ENCODE data around the gene MSANTD3.
"Not testable (repeated sequence)": the region's sequence is repeated elsewhere in the genome, so short reads cannot be mapped to it uniquely, and the experiment has no call there.

The MSANTD3 gene

DNA sequence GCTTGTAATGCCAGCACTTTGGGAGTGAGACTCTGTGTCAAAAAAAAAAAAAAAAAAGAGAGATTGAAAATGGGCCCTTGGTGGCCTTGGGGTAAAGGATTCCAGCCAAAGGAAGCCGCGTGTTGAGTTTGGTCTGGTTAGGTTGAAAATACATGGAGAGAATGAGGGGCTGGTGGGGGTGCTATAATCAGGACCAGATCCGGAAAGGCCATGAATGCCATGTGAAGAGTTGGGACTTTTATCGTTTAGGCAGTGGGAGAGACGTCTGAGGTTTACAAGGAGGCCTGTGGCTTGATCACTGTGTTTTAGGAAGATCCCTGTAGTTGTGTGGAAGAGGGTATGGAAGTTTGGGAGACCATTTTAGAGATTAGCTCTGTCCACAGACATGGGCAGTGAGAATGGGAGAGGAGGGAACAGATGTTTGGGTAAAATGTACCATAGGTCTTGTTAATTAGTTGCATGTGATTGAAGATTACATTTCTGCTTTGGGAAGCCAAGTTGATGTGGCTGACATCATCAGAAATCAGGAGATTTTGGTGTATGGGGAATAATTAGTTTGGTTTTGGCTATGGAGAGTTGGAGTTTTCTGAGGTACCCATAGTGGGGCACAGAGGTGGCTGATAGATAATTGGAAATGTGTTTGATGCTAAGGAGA lies 3.5 kb downstream of the MSANTD3 start:
- no peak for DNase-seq

DNA sequence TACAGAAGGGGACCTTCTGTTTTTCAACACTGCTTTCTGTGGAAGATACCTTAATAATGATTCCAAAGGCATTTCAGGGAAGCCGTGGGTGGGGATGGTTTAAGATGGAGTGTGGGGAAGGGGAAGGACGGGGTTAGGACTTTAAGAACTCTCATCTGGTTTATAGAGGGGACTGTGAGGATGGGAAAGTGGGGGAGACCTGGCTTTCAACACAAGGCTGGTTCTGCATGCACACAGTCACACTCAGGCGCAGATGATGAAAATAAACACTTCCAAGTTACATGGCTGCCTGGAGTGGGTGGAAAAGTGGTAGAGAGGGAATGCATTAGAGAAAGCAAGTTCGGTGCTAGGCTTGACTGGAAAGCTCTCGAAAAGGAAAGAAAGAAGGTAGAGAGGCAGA lies 4.9 kb downstream of the MSANTD3 start:
- no peak for DNase-seq

DNA sequence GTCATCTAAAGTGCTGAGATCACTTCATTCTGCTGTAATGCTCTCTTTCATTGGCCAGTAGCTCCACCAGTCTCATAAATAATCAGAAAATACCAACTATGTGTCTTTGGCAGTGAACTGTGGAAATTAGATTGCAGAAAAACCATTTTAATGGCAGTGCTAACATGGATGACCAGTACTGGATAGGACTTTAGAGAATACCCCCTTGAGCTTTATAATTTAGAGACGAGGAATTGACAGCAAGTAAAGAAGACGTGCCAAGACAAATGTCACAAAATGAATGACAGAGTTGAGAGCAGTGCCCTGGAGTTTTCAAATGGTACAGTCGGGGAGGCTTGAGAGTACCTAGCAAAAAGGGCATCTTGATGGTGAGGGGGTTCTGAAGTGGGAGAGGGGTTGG lies 5.8 kb downstream of the MSANTD3 start:
- DNase-seq = no peak

DNA sequence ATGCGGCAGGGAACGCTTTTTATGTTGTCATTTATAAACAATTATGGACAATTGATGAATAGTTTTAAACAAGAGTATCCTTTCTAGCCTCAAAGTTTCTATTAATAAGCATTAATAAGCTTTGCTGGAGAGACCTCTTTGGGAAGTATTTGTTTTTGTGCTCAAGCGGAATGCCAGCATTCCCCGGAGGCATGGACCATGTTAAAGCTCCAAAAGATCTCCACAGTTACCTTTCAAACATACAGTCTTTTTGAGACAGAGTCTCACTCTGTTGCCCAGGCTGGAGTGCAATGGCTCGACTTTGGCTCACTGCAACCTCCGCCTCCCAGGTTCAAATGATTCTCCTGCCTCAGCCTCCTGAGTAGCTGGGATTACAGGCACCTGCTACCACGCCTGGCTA lies 9.6 kb downstream of the MSANTD3 start:
- no peak for DNase-seq

DNA sequence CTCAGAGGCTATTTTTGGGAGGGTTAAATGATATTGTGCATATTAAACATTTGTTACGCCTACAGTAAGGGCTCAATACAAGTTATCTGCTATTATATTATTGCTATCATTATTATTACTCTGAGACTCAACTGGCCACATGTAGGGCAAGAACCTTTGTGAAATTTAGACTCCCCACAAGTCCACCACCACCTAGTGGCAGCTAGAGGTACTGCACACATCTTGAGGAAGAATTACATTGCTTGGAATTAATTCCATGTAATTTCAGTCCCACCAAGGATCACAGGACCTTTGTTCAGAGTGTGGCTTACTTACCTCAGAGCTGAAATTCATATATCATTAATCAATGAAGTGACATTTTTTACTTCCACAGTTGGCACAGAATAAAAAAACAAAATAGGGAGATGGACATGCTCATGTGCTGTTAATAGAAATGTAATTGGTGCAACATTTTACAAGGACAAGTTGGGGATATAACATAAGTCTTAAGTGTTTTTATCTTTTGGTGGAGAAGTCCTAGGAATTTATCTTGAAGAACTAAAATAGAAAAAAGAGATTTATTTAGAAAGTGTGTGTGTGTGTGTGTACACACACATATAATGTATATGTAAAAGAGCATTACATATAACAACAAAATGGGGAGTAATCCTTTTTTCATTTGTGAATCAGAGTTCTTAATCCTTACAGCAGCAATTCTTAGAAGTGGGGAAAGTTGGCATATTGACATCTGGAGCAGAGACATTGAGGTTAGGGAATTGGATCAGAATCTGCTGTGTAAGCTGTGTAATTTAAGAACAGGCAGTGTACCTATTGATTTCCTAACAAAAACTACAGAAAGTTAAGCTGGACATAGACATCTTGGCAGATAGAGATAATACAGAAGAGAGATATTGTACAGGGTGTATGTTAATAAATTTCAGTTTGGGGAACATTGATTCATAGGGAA lies 11.2 kb downstream of the MSANTD3 start:
- DNase-seq = no peak

DNA sequence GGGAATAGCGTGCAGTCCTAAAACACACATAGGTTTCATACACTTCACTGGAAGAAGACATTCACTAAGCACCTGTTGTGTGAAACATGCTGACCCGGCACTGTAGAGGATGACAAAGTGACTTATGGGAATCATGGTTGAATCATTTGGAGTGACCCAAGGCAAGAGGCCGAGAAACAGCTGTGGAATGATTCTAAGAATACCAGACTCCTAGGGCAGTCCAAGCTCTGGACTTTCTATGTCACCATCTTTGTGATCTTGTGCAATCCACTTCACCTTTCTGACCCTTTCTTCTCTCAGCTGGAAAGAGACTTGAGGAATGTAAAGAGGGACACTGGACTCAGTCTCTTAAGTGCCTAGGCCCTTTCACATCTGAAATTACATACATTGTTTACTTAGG lies 13.1 kb downstream of the MSANTD3 start:
- DNase-seq = no peak

DNA sequence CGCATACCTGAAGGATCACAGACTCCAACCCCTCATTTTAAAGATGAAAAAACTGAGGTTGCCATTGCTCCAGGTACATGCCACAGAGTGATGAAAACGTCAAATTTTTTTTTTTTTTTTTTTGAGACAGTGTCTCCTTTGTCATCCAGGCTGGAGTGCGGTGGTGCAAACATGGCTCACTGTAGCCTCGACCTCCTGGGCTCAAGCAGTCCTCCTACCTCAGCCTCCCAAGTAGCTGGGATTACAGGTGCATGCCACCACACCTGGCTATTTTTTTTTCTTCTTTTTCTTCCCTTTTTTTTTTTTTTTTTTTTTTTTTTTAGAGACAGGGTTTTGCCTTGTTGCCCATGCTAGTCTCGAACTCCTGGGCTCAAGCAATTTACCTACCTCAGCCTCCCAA lies 13.5 kb downstream of the MSANTD3 start:
- not testable (repeated sequence) for DNase-seq

DNA sequence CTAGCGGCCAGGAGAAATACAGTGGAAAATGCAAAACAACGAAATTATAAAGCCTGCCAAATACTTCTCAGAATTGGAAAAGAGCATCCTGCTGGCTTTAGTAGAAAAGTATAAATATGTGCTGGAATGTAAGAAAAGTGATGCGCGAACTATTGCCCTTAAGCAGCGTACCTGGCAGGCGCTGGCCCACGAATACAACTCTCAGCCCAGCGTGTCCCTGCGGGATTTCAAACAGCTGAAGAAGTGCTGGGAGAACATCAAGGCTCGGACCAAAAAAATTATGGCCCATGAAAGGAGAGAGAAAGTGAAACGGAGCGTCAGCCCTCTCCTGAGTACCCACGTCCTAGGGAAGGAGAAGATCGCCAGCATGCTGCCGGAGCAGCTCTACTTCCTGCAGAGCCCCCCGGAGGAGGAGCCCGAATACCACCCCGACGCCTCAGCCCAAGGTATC lies 15.0 kb downstream of the MSANTD3 start:
- DNase-seq = no peak

DNA sequence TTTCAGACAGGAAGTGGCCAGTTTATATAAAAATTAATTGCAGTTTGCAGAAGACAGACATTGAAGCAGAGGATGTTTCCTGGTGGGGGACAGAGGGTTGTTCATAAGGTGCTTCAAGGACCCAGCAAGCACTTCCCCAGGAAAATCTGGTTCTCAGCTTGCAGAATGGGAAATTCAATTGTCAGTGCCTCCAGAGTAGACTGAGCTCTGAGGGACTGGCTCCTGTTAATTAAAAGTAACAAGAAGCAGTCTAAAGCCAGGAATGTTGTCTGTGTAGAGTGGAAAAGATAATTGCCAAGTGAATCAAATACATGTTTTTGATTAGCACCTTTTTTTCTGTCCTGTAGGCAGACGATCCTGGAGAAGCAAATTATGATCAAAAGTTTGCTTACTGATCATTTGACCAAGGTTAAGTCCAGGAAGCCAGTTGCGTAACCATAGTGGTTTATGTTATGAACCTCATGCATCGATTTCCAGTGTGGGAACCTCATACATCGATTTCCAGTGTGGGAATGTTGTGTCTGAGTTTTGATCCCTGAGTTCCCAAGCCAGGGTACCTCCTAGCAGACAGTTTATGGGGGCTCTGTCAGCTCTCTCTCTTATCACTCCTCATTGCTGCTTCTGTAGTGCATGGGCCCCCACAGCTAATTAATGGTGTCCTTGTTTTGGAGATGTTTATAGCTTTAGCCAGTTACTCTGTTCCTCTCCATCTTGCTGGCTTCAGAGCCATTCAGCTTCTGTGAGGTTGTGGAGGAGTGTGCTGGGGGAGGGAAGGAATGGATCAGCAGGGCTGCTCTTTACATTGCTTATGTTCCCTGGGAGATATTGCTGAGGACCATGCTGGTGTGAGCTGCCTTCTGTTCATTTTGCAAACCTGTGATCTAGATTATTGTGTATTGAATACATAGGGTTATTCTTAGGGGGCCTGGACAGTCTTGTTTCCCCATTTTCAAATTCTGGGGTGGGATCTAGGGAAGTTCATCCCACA lies 17.1 kb downstream of the MSANTD3 start:
- DNase-seq = no peak

DNA sequence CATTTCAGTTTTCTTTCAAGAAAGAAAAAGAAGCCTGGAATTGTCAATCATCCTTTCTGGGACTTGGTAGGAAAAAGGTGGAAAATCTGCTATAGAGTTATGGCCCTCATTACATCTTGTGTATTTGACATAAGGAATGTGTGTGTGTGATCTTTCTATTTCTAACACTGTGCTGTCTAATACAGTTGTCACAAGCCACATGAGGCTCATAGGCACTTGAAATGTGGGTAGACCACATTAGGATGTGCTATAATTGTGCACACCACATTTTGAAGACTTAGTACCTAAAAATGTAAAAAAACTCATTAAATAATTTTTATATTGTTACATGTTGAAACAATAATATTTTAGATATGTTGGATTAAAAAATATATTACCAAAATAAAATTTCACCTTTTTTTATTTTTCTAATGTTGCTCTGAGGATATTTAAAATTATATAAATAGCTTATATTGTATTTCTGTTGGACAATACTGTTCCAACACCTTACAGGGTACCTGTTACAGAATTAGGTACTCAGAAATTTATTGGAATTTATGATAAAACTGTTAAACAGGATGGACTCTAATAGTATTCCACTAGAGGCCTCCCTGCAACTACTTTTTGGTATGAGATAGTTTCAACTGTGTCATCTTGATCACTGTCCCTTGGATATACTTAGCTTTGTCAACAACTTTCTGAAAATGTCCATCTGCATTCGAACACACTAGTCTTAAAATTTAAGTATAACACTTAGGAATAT lies 18.4 kb downstream of the MSANTD3 start:
- DNase-seq = no peak

DNA sequence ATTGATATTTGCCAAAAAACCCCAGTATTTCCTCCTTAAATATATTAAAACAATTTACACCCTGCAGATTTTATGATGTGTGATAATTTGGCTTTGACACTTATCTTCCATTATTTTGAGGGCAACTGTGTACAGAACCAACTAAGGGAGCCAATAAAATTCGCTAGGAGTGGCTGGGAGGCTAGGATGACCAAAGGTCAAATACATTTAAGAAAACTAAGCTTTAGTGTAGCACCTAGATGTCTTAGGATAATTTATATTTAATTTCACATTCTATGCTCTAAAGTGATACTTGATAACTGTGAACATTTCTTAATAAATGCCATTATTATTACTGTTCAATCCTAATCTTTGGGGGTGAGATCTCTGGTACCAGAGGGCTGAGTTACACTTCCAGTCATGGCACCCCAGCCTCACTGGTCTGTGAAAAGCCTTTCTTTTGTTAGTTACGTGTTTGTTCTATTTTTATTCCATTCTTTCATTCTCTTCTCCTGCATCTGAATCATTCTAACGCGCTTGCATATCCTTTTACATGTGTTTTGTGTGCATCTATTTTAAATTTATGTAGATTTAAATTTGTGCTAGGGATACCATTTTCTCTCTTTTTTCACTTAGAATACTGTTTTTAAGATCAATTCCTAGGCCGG lies 19.1 kb downstream of the MSANTD3 start:
- no peak for DNase-seq

DNA sequence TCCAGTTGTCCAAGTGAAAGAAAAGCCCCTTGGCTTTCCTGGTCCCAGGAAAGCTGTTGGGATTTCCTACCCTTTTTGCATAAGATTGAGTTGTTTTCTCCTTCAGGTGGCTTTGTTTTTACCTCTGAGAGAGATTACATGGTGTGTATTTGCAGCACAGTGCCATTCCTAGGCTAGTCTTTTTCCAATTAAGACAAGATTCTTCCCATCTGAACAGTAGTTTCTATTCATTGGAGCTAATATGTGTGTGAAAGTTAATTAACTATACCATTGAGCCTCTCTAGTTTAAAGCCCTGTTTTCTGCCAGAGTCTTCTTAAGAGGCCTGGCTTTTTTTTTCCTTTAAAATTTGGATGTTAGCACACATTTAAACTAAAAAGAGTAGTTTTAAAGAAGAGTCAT lies 20.1 kb downstream of the MSANTD3 start:
- no peak for DNase-seq

DNA sequence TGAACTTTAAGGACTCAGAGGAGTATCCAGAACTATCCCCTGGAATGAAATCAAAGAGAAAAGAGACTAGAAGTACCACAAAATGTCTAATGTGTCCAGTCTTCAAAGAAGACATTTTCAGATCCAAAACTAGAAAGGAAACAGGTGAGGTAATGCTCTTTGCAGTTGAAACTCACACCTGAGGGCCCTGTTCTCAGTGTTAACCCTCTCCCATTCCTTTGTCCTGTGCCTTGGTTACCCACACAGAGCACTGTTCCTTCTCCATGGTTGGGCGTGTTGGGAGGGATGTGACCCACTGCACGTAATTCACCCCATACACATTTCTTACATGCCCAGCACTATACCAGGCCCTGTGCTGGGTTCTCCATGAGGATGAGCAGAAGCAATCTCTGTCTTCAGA lies 21.3 kb downstream of the MSANTD3 start:
- DNase-seq = no peak

DNA sequence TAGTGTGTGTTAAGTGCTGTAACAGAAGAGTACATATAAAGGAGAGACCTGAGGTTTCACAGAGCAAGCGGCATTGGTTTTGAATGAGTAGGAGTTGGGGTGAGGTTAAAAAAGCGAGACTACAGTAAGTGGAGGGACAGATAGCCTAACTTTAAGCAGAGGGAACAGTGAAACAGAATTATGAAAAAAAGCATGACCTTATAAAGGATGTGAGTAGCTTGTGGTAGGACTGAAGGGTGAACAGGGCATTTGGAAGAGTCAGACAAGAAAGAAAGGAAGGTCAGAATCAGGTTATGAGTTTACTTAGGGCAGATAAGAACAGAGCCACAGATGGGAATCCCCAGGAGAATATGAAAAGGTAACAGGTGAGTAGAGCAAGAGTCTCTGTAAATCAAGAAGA lies 22.5 kb downstream of the MSANTD3 start:
- no peak for DNase-seq

DNA sequence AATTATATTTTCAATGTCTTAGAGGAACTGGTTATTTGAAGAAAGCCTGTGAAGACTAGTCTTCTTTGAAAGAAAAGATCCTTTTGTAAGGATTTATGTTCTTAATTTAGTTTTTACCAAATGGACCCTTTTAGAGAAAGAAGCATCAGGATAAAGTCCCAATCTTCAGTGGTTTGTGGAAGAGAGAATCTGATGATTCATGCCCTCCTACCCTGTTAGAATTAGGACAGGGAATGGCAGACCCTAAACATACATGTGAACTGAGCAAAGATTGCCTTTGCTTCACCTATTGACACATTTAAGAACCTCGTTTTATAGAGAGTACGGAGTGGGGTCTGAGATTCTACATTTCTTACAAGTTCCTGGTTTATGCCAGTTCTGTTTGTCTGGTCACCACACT lies 26.0 kb downstream of the MSANTD3 start:
- DNase-seq = no peak

DNA sequence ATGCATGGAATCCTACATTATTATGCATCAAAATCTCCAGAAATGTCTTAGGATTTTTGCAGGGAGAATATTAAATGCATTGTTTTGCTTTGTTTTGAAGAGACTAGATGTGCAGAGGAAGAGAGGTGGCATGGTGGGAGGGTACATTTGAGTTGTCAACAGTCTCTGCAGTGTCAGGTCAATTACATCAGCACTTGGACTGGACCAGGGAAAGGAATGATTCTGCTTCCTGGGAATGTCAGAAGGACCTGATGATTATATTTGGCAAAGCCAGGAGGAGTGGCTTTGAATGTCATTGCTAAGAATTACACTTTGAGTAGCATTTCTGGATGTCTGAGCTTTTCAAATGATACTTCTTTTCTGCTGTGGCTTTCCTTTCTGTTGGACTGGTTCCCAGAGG lies 28.5 kb downstream of the MSANTD3 start:
- DNase-seq = no peak

DNA sequence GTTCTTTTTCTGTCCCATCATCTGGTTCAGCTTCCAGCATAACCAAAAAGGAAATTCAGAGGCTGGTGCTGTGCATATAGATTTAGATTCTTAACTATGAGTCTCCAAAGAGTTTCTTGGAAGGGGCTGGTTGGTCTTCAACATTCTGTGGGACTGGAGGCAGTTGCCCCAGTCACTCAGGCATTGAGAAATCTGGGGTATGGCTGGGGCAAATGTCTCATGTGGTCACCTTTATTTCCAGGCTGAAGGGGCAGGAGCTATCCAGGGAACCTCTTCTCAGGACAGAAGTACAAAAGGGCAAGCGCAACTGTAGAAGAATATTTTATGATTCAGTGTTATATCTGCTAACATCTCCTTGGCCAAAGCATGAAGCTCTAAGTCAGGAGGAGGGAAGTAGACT lies 30.6 kb downstream of the MSANTD3 start:
- DNase-seq = no peak

DNA sequence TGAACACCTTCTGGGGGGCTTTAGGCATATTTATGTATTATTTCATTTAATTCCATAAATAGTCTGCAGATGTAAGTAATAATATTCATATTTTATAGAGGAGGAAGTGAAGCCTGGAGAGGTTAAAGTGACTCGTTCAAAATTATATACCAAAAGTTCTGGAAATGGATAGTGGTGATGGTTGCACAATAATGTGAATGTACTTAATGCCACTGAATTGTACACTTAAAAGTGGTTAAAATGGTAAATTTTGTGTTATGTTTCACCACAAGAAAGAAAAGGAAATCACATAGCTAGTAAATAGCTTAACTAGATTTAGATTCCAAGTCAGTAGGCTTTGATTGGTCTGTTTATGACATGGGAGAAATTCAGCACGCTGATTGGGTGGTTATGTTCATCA lies 33.0 kb downstream of the MSANTD3 start:
- DNase-seq = no peak

DNA sequence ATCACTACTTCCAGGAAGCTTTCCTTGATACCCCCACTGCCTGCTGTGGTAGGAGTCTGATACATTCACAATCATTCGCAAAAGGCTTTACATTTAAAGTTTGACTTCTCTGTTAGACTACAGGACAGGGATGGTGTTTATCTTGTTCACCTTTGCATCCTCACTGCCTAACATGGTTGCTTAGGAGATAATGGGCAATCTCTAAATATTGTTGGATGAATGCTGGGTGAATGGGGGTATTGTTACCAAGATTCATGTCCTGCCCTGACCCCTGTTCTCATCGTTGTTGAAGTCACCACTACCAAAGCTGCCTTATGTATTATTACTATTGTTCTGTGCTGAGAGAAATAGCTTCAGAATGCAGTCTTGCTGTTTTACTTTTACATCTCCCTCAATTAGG lies 38.3 kb downstream of the MSANTD3 start:
- no peak for DNase-seq

DNA sequence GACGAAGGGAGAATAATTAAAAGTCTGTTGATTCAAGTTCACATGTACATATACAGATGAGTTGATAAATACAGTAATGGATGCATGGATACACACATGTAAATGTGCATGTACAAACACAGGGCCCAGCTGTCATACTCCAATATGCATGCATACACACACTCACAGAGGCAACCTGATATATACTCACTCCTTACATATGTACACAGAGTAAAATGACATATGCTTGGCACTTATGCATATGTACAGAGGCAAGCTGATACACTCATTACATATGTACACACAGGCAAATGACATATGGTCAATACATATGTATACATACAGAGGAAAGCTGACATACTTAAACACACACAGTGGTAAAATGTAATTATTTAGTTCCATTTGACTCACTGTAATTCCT lies 38.8 kb downstream of the MSANTD3 start:
- no peak for DNase-seq

DNA sequence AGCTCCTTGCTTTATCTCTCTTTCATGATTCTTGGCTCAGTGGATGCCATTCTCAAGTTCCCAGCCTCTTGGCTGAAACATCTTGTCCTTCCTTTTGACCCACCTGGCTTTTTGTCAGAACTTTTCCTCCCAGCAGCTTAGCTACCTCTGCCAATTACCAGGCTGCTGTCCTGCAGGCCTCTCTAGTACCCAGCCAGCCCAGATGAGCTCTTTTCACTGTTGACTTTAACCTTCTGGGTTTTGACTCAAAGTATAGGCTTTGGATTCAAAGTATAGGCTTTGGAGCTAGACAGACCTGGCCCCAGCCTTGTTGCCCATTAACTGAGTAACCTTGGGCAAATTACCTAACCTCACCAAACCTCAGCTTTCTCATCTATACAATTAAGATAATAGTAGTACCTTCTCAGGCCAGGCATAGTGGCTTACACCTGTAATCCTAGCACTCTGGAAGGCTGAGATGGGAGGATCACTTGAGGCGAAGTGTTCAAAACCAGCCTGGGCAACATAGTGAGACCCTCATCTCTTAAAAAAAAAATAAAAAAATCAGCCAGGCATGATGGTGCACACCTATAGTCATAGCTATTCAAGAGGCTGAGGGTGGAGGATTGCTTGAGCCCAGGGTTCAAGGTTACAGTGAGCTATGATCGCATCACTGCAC lies 39.4 kb downstream of the MSANTD3 start:
- DNase-seq = no peak
